ENCODE data around the gene RPS6KA1. TPM values are rescaled to one million over a fixed set of nuclear protein-coding genes. Genes with fewer than 3 reads are reported as not detected.

RPS6KA1 gene
- total and polyA plus RNA-seq, 2 experiments from 2014 or later, result 1.2 to 1.7 TPM

DNA sequence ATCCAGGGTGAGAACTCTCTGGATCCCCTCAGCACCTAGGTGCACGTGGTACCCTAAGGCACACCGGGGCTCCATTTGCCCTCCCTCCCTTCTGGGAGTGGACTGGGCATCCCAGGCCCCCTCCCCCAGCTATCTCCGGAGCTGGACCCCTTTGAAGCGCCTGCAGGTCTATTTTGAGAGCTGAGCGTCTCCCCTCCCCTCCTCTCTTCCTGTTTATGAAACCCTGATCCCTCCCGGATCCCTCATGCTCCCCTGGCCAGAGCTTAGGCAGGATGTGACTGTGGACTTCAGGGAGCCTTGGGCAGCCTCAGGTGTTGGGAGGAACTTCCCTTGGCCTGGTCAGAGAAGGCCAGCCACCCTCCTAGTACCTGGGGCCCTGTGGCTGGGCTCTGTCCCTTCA lies 10.2 kb downstream of the RPS6KA1 start:
- DNase-seq, result no peak
- 67 to 70% methylated on average over 6 of the region's 6 CpGs for WGBS, 2 experiments (ENCODE audit: low coverage in 1 of 2, low lambda C conversion rate in 2 of 2, missing lambda C conversion rate in 2 of 2)
- H3F3A ChIP-seq (ENCODE audit: insufficient read depth), result no peaks in the 10 kb centered on the region
- H3K4me3 ChIP-seq, result no peak overlapping the region
- H3K79me2 ChIP-seq (ENCODE audit: insufficient read depth), result no peaks in the 10 kb centered on the region
- in situ Hi-C loops (cut with MboI), result no loop called here
- no peaks in the 10 kb centered on the region for H3K36me3 ChIP-seq (ENCODE audit: low read depth)
- no peak overlapping the region for H3K9ac ChIP-seq
- no peaks in the 10 kb centered on the region for H4K20me1 ChIP-seq (ENCODE audit: insufficient read depth)
- H3K4me2 ChIP-seq (ENCODE audit: unreplicated experiment), result no peak overlapping the region
- no peaks in the 10 kb centered on the region for H3K27me3 ChIP-seq (replicated peaks; ENCODE audit: insufficient read depth)
- H2AFZ ChIP-seq, result no peak overlapping the region
- H3K9me3 ChIP-seq (ENCODE audit: low read depth), result no peaks in the 10 kb centered on the region
- H3K9me2 ChIP-seq (ENCODE audit: insufficient read depth), result no peaks in the 10 kb centered on the region
- no peak for TF ChIP-seq EZH2phosphoT487 (IDR thresholded peaks at IDR 0.05; ENCODE audit: insufficient read depth, low read depth)
- TF ChIP-seq EZH2 (IDR thresholded peaks at IDR 0.05; ENCODE audit: insufficient read depth, poor library complexity, severe bottlenecking), result no peak
- peaks cover 8% of the 10 kb centered on the region for H3K4me1 ChIP-seq (ENCODE audit: insufficient read depth)
- H3K27ac ChIP-seq, result no peak overlapping the region

DNA sequence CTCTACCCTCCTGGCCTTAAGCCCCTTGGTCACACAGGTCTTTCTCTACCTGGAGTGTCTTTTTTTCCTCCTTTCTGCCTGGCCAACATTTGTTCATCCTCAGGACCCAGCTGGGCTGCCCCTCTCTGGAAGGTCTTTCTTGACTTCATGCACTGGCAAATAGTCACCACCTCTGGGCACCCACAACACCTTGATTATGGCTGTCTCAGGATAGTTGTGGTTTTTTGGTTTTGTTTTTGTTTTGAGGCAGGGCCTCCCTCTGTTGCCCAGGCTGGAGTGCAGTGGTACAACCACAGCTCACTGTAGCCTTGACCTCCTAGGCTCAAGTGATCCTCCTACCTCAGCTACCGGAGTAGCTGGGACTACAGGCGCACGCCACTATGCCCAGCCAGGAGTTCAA lies 10.8 kb downstream of the RPS6KA1 start:
- H3K4me3 ChIP-seq, result no peak overlapping the region
- no peak overlapping the region for H3K27ac ChIP-seq
- DNase-seq, result no peak
- H3K9ac ChIP-seq, result no peak overlapping the region
- H3K4me1 ChIP-seq (ENCODE audit: insufficient read depth), result peaks cover 8% of the 10 kb centered on the region
- 96 to 100% methylated on average over 3 of the region's 3 CpGs for WGBS, 2 experiments (ENCODE audit: low coverage in 1 of 2, low lambda C conversion rate in 2 of 2, missing lambda C conversion rate in 2 of 2)
- H4K20me1 ChIP-seq (ENCODE audit: insufficient read depth), result no peaks in the 10 kb centered on the region
- no peaks in the 10 kb centered on the region for H3K9me2 ChIP-seq (ENCODE audit: insufficient read depth)
- H3F3A ChIP-seq (ENCODE audit: insufficient read depth), result no peaks in the 10 kb centered on the region
- no peaks in the 10 kb centered on the region for H3K9me3 ChIP-seq (ENCODE audit: low read depth)
- H3K27me3 ChIP-seq (replicated peaks; ENCODE audit: insufficient read depth), result no peaks in the 10 kb centered on the region
- H3K36me3 ChIP-seq (ENCODE audit: low read depth), result no peaks in the 10 kb centered on the region
- TF ChIP-seq EZH2 (IDR thresholded peaks at IDR 0.05; ENCODE audit: insufficient read depth, poor library complexity, severe bottlenecking) (no peak), EZH2phosphoT487 (IDR thresholded peaks at IDR 0.05; ENCODE audit: insufficient read depth, low read depth) (no peak)
- no peak overlapping the region for H2AFZ ChIP-seq
- H3K4me2 ChIP-seq (ENCODE audit: unreplicated experiment), result no peak overlapping the region
- in situ Hi-C loops (cut with MboI), result no loop called here
- H3K79me2 ChIP-seq (ENCODE audit: insufficient read depth), result no peaks in the 10 kb centered on the region

DNA sequence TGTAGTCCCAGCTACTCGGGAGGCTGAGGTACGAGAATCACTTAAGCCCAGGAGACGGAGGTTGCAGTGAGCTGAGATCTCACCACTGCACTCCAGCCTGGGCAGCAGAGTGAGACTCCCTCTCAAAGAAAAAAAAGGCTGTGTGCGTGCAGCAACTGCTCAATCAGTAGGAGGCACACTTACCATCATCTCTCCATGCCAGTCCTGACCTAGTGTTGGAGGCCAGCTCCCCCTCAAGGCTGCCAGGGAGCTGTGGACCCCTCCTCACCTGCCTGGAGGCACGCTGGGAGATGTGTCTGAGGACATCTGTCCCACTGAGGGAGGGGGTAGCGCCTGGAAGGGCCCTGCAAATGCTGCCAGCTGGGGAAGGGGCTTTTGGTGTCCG lies 11.9 kb downstream of the RPS6KA1 start:
- 98% methylated on average over 7 of the region's 7 CpGs for WGBS, 2 experiments (ENCODE audit: low coverage in 1 of 2, low lambda C conversion rate in 2 of 2, missing lambda C conversion rate in 2 of 2)
- H3K4me3 ChIP-seq, result no peak overlapping the region
- no peaks in the 10 kb centered on the region for H3K79me2 ChIP-seq (ENCODE audit: insufficient read depth)
- DNase-seq, result no peak
- no peaks in the 10 kb centered on the region for H3F3A ChIP-seq (ENCODE audit: insufficient read depth)
- H3K9me2 ChIP-seq (ENCODE audit: insufficient read depth), result no peaks in the 10 kb centered on the region
- peaks cover 8% of the 10 kb centered on the region for H3K4me1 ChIP-seq (ENCODE audit: insufficient read depth)
- no peak overlapping the region for H3K4me2 ChIP-seq (ENCODE audit: unreplicated experiment)
- H3K9ac ChIP-seq, result peak overlapping the region; percentile 50; the same call in 1 of the 2 replicates
- no peak overlapping the region for H3K27ac ChIP-seq
- H3K36me3 ChIP-seq (ENCODE audit: low read depth), result no peaks in the 10 kb centered on the region
- no peaks in the 10 kb centered on the region for H4K20me1 ChIP-seq (ENCODE audit: insufficient read depth)
- peak overlapping the region; percentile 94 for H2AFZ ChIP-seq
- TF ChIP-seq EZH2phosphoT487 (IDR thresholded peaks at IDR 0.05; ENCODE audit: insufficient read depth, low read depth), result no peak
- no peak for TF ChIP-seq EZH2 (IDR thresholded peaks at IDR 0.05; ENCODE audit: insufficient read depth, poor library complexity, severe bottlenecking)
- no peaks in the 10 kb centered on the region for H3K9me3 ChIP-seq (ENCODE audit: low read depth)
- in situ Hi-C loops (cut with MboI), result no loop called here
- H3K27me3 ChIP-seq (replicated peaks; ENCODE audit: insufficient read depth), result no peaks in the 10 kb centered on the region

DNA sequence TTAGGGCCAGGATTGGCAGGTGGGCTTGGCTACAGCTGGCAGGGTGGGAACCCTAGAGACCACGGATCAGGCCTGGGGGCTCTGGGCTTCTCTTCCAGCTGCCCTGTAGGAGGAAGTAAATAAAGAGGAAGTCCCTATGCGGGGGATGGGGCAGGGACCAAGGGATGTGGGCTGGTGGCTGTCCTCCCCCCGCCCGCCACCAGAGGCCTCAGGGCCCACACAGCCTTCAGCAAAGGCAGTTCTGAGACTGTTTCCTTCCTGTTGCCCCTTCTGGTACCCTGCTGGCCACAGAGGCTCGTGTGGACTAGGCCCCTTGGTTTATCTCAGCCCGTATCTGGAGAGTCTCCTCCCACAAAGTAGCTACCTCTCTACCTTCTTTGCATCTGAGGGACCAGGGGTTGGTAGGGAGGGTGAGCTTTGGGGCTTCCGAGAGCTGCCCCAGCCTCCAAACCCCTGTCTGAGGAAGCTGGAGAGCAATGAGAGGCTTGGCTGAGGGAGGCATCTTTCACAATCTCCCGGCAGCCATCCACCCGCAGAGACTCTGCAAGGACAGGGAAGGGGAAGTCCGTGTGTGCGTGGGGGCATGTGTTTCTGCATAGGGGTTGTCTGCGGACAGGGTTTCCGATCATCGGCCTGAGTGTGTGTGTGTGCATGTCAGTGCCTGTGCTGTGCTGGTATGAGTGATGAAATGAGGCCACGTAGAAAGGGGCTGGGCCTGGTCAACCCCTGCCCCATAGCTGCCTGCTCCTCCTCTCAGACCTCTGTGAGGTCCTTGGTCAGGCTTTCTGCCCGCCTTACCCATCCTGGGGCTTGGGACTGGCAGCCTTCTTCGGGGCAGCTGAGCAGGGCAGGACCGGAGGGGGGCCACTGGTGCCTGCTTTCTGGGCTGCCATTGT lies 12.5 kb downstream of the RPS6KA1 start:
- H3K27me3 ChIP-seq (replicated peaks; ENCODE audit: insufficient read depth), result no peaks in the 10 kb centered on the region
- in situ Hi-C loops (cut with MboI), result no loop called here
- H3K4me2 ChIP-seq (ENCODE audit: unreplicated experiment), result peak overlapping the region; percentile 41
- no peaks in the 10 kb centered on the region for H3K9me2 ChIP-seq (ENCODE audit: insufficient read depth)
- no peaks in the 10 kb centered on the region for H3F3A ChIP-seq (ENCODE audit: insufficient read depth)
- H3K4me1 ChIP-seq (ENCODE audit: insufficient read depth), result peaks cover 8% of the 10 kb centered on the region
- no peaks in the 10 kb centered on the region for H4K20me1 ChIP-seq (ENCODE audit: insufficient read depth)
- TF ChIP-seq EZH2 (IDR thresholded peaks at IDR 0.05; ENCODE audit: insufficient read depth, poor library complexity, severe bottlenecking) (no peak), EZH2phosphoT487 (IDR thresholded peaks at IDR 0.05; ENCODE audit: insufficient read depth, low read depth) (no peak)
- no peak overlapping the region for H3K27ac ChIP-seq
- peak; percentile 71 for DNase-seq
- WGBS, 2 experiments (ENCODE audit: low coverage in 1 of 2, low lambda C conversion rate in 2 of 2, missing lambda C conversion rate in 2 of 2), result 32 to 38% methylated on average over 17 to 18 of the region's 18 CpGs
- peak overlapping the region; percentile 94 for H2AFZ ChIP-seq
- H3K9ac ChIP-seq, result peak overlapping the region; percentile 50
- H3K36me3 ChIP-seq (ENCODE audit: low read depth), result no peaks in the 10 kb centered on the region
- H3K79me2 ChIP-seq (ENCODE audit: insufficient read depth), result no peaks in the 10 kb centered on the region
- H3K9me3 ChIP-seq (ENCODE audit: low read depth), result no peaks in the 10 kb centered on the region
- H3K4me3 ChIP-seq, result no peak overlapping the region

Measured in GM23248 (cell line).